ENCODE data around the gene EVI5.

The EVI5 gene

DNA sequence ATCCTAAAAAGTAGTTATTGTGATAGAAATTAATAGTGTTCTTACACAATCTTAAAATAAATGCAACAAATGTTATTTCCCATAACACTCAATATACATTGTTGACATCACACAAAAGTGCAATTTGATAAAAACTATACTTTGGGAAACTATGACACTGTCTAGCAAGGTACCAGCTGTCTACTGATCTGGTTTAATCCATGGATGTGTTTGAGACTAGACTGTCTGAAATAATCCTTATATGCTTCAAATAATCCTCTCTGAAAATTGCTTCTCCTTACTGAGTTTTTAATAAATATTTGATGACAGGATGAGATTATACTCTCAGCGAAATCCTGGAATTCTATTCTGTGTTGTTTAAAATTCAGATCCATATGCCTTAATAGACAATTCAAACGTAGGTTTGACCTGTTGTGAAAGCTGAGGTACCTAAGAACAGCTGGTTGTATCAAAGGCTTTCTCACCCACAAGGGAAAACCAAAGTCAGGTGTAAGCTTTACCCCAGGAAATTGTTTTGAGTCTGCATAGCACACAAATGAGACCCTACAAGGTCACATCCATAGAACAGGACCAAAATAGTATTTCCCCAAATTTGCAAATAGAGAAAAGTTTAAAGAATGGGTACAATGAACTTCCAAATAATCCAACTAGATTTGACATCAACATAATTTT, 289.4 kb downstream of the EVI5 start:
- H3K4me3 ChIP-seq (ENCODE audit: insufficient read length, low read depth), result no peak overlapping the region
- TF ChIP-seq SUZ12 (IDR thresholded peaks at IDR 0.05; ENCODE audit: extremely low read depth, insufficient read depth, insufficient read length), result no peak
- TF ChIP-seq ZNF274 (IDR thresholded peaks at IDR 0.05; ENCODE audit: low read depth, low read length), result no peak
- TF ChIP-seq YY1 (IDR thresholded peaks at IDR 0.05; ENCODE audit: insufficient read depth, insufficient read length), result no peak
- DNase-seq (ENCODE audit: low read depth, low spot score), result no peak
- H3K4me1 ChIP-seq (ENCODE audit: insufficient read depth, insufficient read length), result no peaks in the 10 kb centered on the region
- no peaks in the 10 kb centered on the region for H3K36me3 ChIP-seq (ENCODE audit: insufficient read depth, insufficient read length, low read length)
- no peak overlapping the region for H3K9ac ChIP-seq (ENCODE audit: insufficient read length, low read depth)
- no peaks in the 10 kb centered on the region for H3K27me3 ChIP-seq (ENCODE audit: insufficient read depth, insufficient read length)
- H3K9me3 ChIP-seq (ENCODE audit: insufficient read depth, low read length), result no peaks in the 10 kb centered on the region

DNA sequence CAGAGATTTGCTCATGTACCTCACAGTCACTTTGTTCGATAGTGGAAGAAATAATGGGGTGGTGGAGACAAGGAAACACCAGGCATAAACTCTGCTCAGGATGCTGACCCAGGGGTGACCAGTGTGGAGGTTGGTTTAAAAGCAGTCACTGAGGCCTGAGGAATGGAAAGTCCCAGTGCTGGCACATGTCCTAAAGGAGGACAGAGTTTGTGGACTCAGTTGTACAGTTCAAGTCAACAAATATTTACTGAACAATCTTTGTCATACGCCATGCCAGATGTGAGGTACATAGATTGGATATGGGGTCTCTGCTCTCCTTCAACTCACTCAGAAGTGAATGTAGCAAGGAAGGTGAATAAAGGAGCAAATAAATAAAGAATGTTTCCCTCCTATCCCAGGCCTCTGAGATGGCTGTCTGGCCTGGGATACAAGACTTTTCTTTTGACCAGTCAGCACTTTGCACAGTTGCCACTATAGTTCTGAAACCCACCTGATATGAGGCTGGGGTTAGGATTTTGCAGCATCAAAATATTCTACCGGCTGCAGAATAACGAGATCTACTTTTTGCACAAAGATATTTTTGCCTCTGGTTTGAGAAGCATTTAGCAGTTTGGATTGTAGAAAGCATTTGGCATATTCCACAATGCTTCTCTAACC, 290.3 kb downstream of the EVI5 start:
- no peaks in the 10 kb centered on the region for H3K4me1 ChIP-seq (ENCODE audit: insufficient read depth, insufficient read length)
- no peaks in the 10 kb centered on the region for H3K9me3 ChIP-seq (ENCODE audit: insufficient read depth, low read length)
- H3K9ac ChIP-seq (ENCODE audit: insufficient read length, low read depth), result no peak overlapping the region
- no peak overlapping the region for H3K4me3 ChIP-seq (ENCODE audit: insufficient read length, low read depth)
- peaks cover 5% of the 10 kb centered on the region for H3K27me3 ChIP-seq (ENCODE audit: insufficient read depth, insufficient read length)
- DNase-seq (ENCODE audit: low read depth, low spot score), result no peak
- H3K36me3 ChIP-seq (ENCODE audit: insufficient read depth, insufficient read length, low read length), result no peaks in the 10 kb centered on the region
- TF ChIP-seq SUZ12 (IDR thresholded peaks at IDR 0.05; ENCODE audit: extremely low read depth, insufficient read depth, insufficient read length), result no peak
- no peak for TF ChIP-seq YY1 (IDR thresholded peaks at IDR 0.05; ENCODE audit: insufficient read depth, insufficient read length)
- no peak for TF ChIP-seq ZNF274 (IDR thresholded peaks at IDR 0.05; ENCODE audit: low read depth, low read length)

DNA sequence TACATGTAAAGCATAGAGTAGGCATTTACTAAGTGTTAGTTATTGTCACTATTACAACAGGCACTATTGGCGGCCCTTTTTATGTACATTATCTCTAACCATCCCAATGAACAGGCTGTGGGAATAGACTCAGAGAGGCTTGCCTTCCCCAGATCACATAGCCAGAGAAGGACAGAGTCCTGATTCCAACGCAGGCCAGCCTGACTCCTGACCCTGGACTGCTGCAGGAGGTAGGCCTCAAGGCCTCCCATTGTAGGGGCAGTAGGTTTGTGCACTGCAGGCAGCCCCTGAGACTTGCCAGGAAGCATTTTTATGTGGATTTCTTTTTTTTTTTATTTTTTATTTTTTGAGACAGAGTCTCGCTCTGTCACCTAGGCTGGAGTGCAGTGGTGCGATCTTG, 291.8 kb downstream of the EVI5 start:
- Histone ChIP-seq H3K36me3 (ENCODE audit: insufficient read depth, insufficient read length, low read length) (no peaks in the 10 kb centered on the region), H3K4me1 (ENCODE audit: insufficient read depth, insufficient read length) (no peaks in the 10 kb centered on the region), H3K4me3 (ENCODE audit: insufficient read length, low read depth) (no peak overlapping the region), H3K9me3 (ENCODE audit: insufficient read depth, low read length) (no peaks in the 10 kb centered on the region), H3K27me3 (ENCODE audit: insufficient read depth, insufficient read length) (peaks cover 20% of the 10 kb centered on the region), H3K9ac (ENCODE audit: insufficient read length, low read depth) (no peak overlapping the region)
- DNase-seq (ENCODE audit: low read depth, low spot score), result no peak
- TF ChIP-seq SUZ12 (IDR thresholded peaks at IDR 0.05; ENCODE audit: extremely low read depth, insufficient read depth, insufficient read length) (no peak), YY1 (IDR thresholded peaks at IDR 0.05; ENCODE audit: insufficient read depth, insufficient read length) (no peak), ZNF274 (IDR thresholded peaks at IDR 0.05; ENCODE audit: low read depth, low read length) (no peak)

- Histone ChIP-seq H3K36me3 (ENCODE audit: insufficient read depth, insufficient read length, low read length) (no peaks in the 10 kb centered on the region), H3K27me3 (ENCODE audit: insufficient read depth, insufficient read length) (peaks cover 63% of the 10 kb centered on the region), H3K4me1 (ENCODE audit: insufficient read depth, insufficient read length) (peaks cover 8% of the 10 kb centered on the region), H3K4me3 (ENCODE audit: insufficient read length, low read depth) (no peak overlapping the region), H3K9ac (ENCODE audit: insufficient read length, low read depth) (no peak overlapping the region), H3K9me3 (ENCODE audit: insufficient read depth, low read length) (no peaks in the 10 kb centered on the region)
- DNase-seq (ENCODE audit: low read depth, low spot score), result no peak
- TF ChIP-seq YY1 (IDR thresholded peaks at IDR 0.05; ENCODE audit: insufficient read depth, insufficient read length), result no peak
- TF ChIP-seq ZNF274 (IDR thresholded peaks at IDR 0.05; ENCODE audit: low read depth, low read length), result no peak
- no peak for TF ChIP-seq SUZ12 (IDR thresholded peaks at IDR 0.05; ENCODE audit: extremely low read depth, insufficient read depth, insufficient read length)
Observed at GRCh38 chr1:92488832-92489231, 296.1 kb downstream of the EVI5 start.

DNA sequence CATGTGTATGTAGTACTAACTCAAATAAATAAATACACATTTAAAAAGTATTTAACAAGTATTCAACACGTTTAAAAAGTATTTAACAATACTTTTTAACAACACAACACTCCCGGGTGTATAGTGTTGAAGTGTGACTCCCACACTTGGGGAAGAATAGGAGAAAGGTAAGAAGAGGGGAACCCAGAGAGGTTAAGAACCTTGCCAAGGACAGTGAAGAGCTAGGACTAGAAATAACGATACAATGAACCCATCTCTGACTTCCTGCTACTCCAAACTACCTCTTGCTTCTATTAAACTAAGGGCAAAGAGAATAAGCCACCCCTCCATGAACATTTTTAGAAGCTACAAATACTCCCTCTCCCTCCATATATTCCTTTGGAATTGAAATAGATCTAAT, 296.5 kb downstream of the EVI5 start:
- H3K9me3 ChIP-seq (ENCODE audit: insufficient read depth, low read length), result no peaks in the 10 kb centered on the region
- H3K4me1 ChIP-seq (ENCODE audit: insufficient read depth, insufficient read length), result peaks cover 10% of the 10 kb centered on the region
- TF ChIP-seq YY1 (IDR thresholded peaks at IDR 0.05; ENCODE audit: insufficient read depth, insufficient read length) (no peak), SUZ12 (IDR thresholded peaks at IDR 0.05; ENCODE audit: extremely low read depth, insufficient read depth, insufficient read length) (no peak), ZNF274 (IDR thresholded peaks at IDR 0.05; ENCODE audit: low read depth, low read length) (no peak)
- no peak overlapping the region for H3K9ac ChIP-seq (ENCODE audit: insufficient read length, low read depth)
- H3K27me3 ChIP-seq (ENCODE audit: insufficient read depth, insufficient read length), result peaks cover 67% of the 10 kb centered on the region
- no peaks in the 10 kb centered on the region for H3K36me3 ChIP-seq (ENCODE audit: insufficient read depth, insufficient read length, low read length)
- H3K4me3 ChIP-seq (ENCODE audit: insufficient read length, low read depth), result no peak overlapping the region
- DNase-seq (ENCODE audit: low read depth, low spot score), result no peak

- Histone ChIP-seq H3K9ac (ENCODE audit: insufficient read length, low read depth) (peak overlapping the region; percentile 44), H3K4me3 (ENCODE audit: insufficient read length, low read depth) (peak overlapping the region; percentile 46)
- DNase-seq (ENCODE audit: low read depth, low spot score), result no peak
Observed at GRCh38 chr1:92487078-92487605, 297.8 kb downstream of the EVI5 start.

More at GRCh38 chr1:92487078-92487605, 297.8 kb downstream of the EVI5 start:
- Histone ChIP-seq H3K9me3 (ENCODE audit: insufficient read depth, low read length) (no peaks in the 10 kb centered on the region), H3K4me1 (ENCODE audit: insufficient read depth, insufficient read length) (peaks cover 22% of the 10 kb centered on the region), H3K27me3 (ENCODE audit: insufficient read depth, insufficient read length) (peaks cover 80% of the 10 kb centered on the region), H3K36me3 (ENCODE audit: insufficient read depth, insufficient read length, low read length) (no peaks in the 10 kb centered on the region)
- TF ChIP-seq ZNF274 (IDR thresholded peaks at IDR 0.05; ENCODE audit: low read depth, low read length) (no peak), SUZ12 (IDR thresholded peaks at IDR 0.05; ENCODE audit: extremely low read depth, insufficient read depth, insufficient read length) (no peak), YY1 (IDR thresholded peaks at IDR 0.05; ENCODE audit: insufficient read depth, insufficient read length) (no peak)
